GM12878 (cell line): Measurements from ENCODE around the gene GLT1D1. TPM values are rescaled to one million over a fixed set of nuclear protein-coding genes. Genes with fewer than 3 reads are reported as not detected.

ENCODE experiments used
- ATAC-seq: fragments of 200-7000 bp; cut with Tn5 transposase; 3 replicates; pipeline ENCODE4 v1.9.1; 2020; ENCODE audit warnings: mild to moderate bottlenecking, moderate library complexity
- BruUV-seq: library from RNA; stranded (reverse); fragments of 400-500 nt; replicated peaks from 2 replicates; lab custom pipeline; 2021; lab: Mats Ljungman, UMichigan
- CTCF ChIA-PET: fragments of 300-600 bp; sonication (Branson Sonifier 250); formaldehyde crosslinking; extraction: SDS; loops from one replicate; lab custom pipeline; 2021; ENCODE audit warnings: inconsistent platforms; lab: Yijun Ruan, JAX
- POLR2A ChIA-PET: fragments of 350-600 bp; formaldehyde crosslinking; extraction: SDS; loops from one replicate; lab custom pipeline; 2021; ENCODE audit warnings: inconsistent platforms; lab: Charles Lee
- RAD21 ChIA-PET: fragments of 300-600 bp; sonication (Branson Sonifier 250); formaldehyde crosslinking; loops from one replicate; lab custom pipeline; 2023; ENCODE audit warnings: antibody characterized with exemption; ENCODE audit not compliant: unreplicated experiment; lab: Charles Lee
- SMC1A ChIA-PET: fragments of 300-600 bp; sonication (Branson Sonifier 250); formaldehyde crosslinking; loops from one replicate; lab custom pipeline; 2023; ENCODE audit not compliant: unreplicated experiment, uncharacterized antibody; lab: Charles Lee
- DNase-seq: peaks from one replicate; pipeline ENCODE4 v3.0.0-alpha.2; 2011; ENCODE audit warnings: low read depth, low spot score
- FAIRE-seq: peaks from 3 replicates; lab custom pipeline; 2011; peaks lifted over from hg19 to GRCh38; lab: Jason Lieb, UNC
- H2AFZ ChIP-seq: 2 replicates; pipeline ENCODE4 v1.6.0; 2011; ENCODE audit warnings: low read depth, low read length, control low read depth; ENCODE audit not compliant: control insufficient read depth
- H3K27ac ChIP-seq: 2 replicates; pipeline ENCODE4 v1.5.1; 2011; ENCODE audit warnings: control low read depth; ENCODE audit not compliant: control insufficient read depth, insufficient read depth
- H3K27me3 ChIP-seq, 2 experiments: replicated peaks in 1 of 2; 2 replicates each; pipeline versions ENCODE4 v1.6.0 to v1.6.1; 2011; ENCODE audit warnings: low read length in 1 of 2; ENCODE audit not compliant: control insufficient read depth in 2 of 2, insufficient read depth in 2 of 2
- H3K36me3 ChIP-seq, 2 experiments: 2 replicates each; pipeline ENCODE4 v1.5.1; 2011; ENCODE audit warnings: low read length in 1 of 2; ENCODE audit not compliant: control insufficient read depth in 2 of 2, insufficient read depth in 2 of 2
- H3K4me1 ChIP-seq: 2 replicates; pipeline ENCODE4 v1.6.1; 2011; ENCODE audit warnings: mild to moderate bottlenecking, low read length, moderate library complexity, mixed read lengths; ENCODE audit not compliant: control insufficient read depth, insufficient read depth
- H3K4me2 ChIP-seq: 2 replicates; pipeline ENCODE4 v1.6.0; 2011; ENCODE audit warnings: control low read depth; ENCODE audit not compliant: control insufficient read depth, insufficient read depth
- H3K4me3 ChIP-seq: fragments of 200-600 bp; sonication (generic); 2 replicates; pipeline ENCODE4 v1.5.1; 2016
- H3K79me2 ChIP-seq: 2 replicates; pipeline ENCODE4 v1.6.0; 2011; ENCODE audit warnings: low read length; ENCODE audit not compliant: control insufficient read depth, insufficient read depth
- H3K9ac ChIP-seq: 2 replicates; pipeline ENCODE4 v1.8.0; 2011; ENCODE audit warnings: low read length, control low read depth, mixed read lengths; ENCODE audit not compliant: control insufficient read depth, insufficient read depth
- H3K9me3 ChIP-seq: replicated peaks from 3 replicates; pipeline ENCODE4 v1.5.1; 2011; ENCODE audit warnings: mild to moderate bottlenecking, low read length; ENCODE audit not compliant: control insufficient read depth, insufficient read depth
- H4K20me1 ChIP-seq: 2 replicates; pipeline ENCODE4 v1.6.0; 2011; ENCODE audit not compliant: control insufficient read depth, insufficient read depth
- NR2C2 ChIP-seq: IDR thresholded peaks from 2 replicates; pipeline ENCODE4 v1.6.1; 2011; ENCODE audit warnings: borderline replicate concordance, low read depth; ENCODE audit not compliant: control insufficient read depth, insufficient read length
- PML ChIP-seq: IDR thresholded peaks from 2 replicates; pipeline ENCODE4 v1.6.1; 2012; ENCODE audit warnings: low read length, inconsistent platforms
- RFX5 ChIP-seq: IDR thresholded peaks from 2 replicates; pipeline ENCODE4 v1.6.1; 2011; ENCODE audit warnings: low read depth, low read length, improper control_type of control experiment
- WGBS: methylation state at CpG from one replicate; pipeline ENCODE4 v1.1.6; 2016; ENCODE audit warnings: low lambda C conversion rate; ENCODE audit not compliant: insufficient replicate concordance, insufficient coverage; ENCODE audit errors: missing lambda C conversion rate; 5-methylcytosine and 5-hydroxymethylcytosine counted together
- in situ Hi-C: fragments of 300-500 bp; cut with MboI; formaldehyde crosslinking; loops from 9 replicates; pipeline ENCODE4 v1.14.3; 2018; ENCODE audit warnings: mixed read lengths
- intact Hi-C: fragments of 100-400 bp; cut with micrococcal nuclease; formaldehyde crosslinking; loops from one replicate; pipeline ENCODE4 v1.14.2; 2022; ENCODE audit not compliant: unreplicated experiment
- polyA plus RNA-seq, 11 experiments: library from polyadenylated mRNA; depleted of rRNA in 4 of 11; unstranded in 6 of 11; stranded (reverse) in 5 of 11; fragments of >200 nt; fragmentation: Nextera tagmentation in 4 of 11; fragmentation: Illumina TruSeq in 1 of 11; extraction: Ambion mirVana in 4 of 11; extraction: Trizol in 1 of 11; gene quantifications; 1 replicate in 1 of 11; 2 replicates in 10 of 11; pipeline versions ENCODE4 v1.2.1 to v1.2.3, GENCODE V29; 2011 to 2016; ENCODE audit warnings: inconsistent platforms in 2 of 11, missing spikeins in 2 of 11, low read depth in 1 of 11
- total RNA-seq, 4 experiments: library from RNA; depleted of rRNA in 3 of 4; stranded (reverse); fragments of >200 nt in 3 of 4; fragmentation: Illumina TruSeq in 1 of 4; extraction: Trizol in 1 of 4; gene quantifications; 2 replicates each; pipeline versions ENCODE4 v1.2.1 to v1.2.3, GENCODE V29; 2013 to 2021
- TF ChIP-seq, protein P1 (sequence below): IDR thresholded peaks from 2 replicates; pipeline ENCODE4 v1.6.1; 2012; ENCODE audit warnings: low read depth, low read length, improper control_type of control experiment

Gene GLT1D1
- total and polyA plus RNA-seq, 10 of the 15 experiments (the other 5 are each of a cell fraction or from before 2014, with no cell fraction given), result 0.42 to 62.8 (median 3.0) TPM

DNA sequence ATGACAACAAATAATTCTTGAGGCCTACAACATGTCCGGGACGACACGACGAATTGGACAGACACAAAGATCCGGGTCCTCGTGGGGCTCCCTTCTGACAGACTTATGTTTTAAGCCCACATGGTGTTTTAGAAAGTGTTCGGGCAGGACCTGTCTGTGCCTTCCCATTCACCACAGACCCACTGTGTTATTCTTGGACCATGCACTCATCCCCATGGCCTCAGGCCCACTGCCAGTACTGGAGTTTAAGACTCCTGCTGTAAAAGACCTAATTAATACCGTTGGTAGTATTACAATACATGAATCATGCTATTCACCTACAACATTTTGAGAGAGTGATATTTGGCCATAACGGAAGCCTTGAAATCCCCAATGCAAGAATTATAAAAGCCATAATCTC is 49.5 kb upstream of the GLT1D1 start:
- TF ChIP-seq RFX5, result no peak
- intact Hi-C loops, result no loop called here
- in situ Hi-C loops, result no loop called here
- Histone ChIP-seq H4K20me1 (peaks cover 3% of the 10 kb centered on the region; the same call in 1 of the 2 replicates), H3K36me3 (peaks cover 35 to 69% of the 10 kb centered on the region in 2 experiments), H3K27ac (no peak overlapping the region), H3K79me2 (peaks cover 77% of the 10 kb centered on the region), H2AFZ (no peak overlapping the region), H3K4me3 (no peak overlapping the region), H3K4me1 (peaks cover 28% of the 10 kb centered on the region), H3K4me2 (no peak overlapping the region), H3K27me3 (no peaks in the 10 kb centered on the region), H3K9me3 (no peaks in the 10 kb centered on the region; the same call in 2 of the 3 replicates), H3K9ac (no peak overlapping the region)
- ChIA-PET SMC1A (interaction anchor here (1.3 to 1.8 kb wide), 2 partner anchors 21 to 27 kb away, joined by 3 to 7 read pairs; no protein-coding TSS in a partner anchor), POLR2A (no interaction called here), CTCF (interaction anchor here (13.4 kb wide), 1 partner anchor 21 kb away, joined by 105 read pairs; no protein-coding TSS in a partner anchor), RAD21 (interaction anchor here (2.7 kb wide), 1 partner anchor 27 kb away, joined by 10 read pairs; no protein-coding TSS in a partner anchor)
- no peak for FAIRE-seq
- no peak for DNase-seq
- 83% methylated on average over 9 of the region's 9 CpGs for WGBS
- TSS peak; percentile 6 for BruUV-seq
- no peak for ATAC-seq

DNA sequence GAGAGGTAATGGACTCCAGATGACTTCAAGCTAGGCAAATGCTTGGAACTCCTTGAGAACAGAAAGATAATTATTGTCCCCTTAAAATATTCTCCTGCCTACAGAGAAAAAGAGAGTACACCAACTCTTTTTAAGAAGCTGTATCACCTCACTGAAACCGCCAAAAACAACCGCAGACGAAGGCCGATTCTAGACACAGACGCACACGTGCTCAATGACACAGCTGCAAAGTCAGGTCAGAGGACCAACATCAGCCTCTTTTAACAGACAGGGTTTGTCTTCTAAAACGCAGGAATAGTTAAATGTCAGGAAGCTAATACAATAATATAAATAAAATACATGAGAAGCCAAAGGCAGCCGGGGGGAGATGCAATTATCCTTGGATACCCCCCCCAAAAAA is 48.5 kb upstream of the GLT1D1 start:
- 98% methylated on average over 8 of the region's 8 CpGs for WGBS
- Histone ChIP-seq H3K9me3 (no peaks in the 10 kb centered on the region; the same call in 2 of the 3 replicates), H2AFZ (no peak overlapping the region), H3K79me2 (peaks cover 78% of the 10 kb centered on the region), H4K20me1 (peaks cover 3% of the 10 kb centered on the region; the same call in 1 of the 2 replicates), H3K4me2 (no peak overlapping the region), H3K36me3 (peaks cover 30 to 68% of the 10 kb centered on the region in 2 experiments), H3K27me3 (no peaks in the 10 kb centered on the region), H3K9ac (no peak overlapping the region), H3K27ac (0 out of 2 replicates have a peak overlapping the region, but pooled peaks have one; percentile 6), H3K4me1 (peaks cover 28% of the 10 kb centered on the region), H3K4me3 (no peak overlapping the region)
- ChIA-PET CTCF (interaction anchor here (1.8 kb wide), 2 partner anchors 15 to 22 kb away, joined by 7 to 9 read pairs; no protein-coding TSS in a partner anchor), RAD21 (interaction anchor here (1.2 to 2.7 kb wide), 4 partner anchors 8 to 26 kb away, joined by 3 to 12 read pairs (median 6); no protein-coding TSS in a partner anchor), SMC1A (interaction anchor here (0.7 to 2.8 kb wide), 10 partner anchors 8 to 29 kb away, joined by 3 to 16 read pairs (median 6); no protein-coding TSS in a partner anchor), POLR2A (interaction anchor here (0.8 to 12.9 kb wide), 8 partner anchors 9 to 25 kb away, joined by 3 to 253 read pairs (median 5); partner anchors contain the start of gene SLC15A4)
- BruUV-seq, result no TSS peak
- intact Hi-C loops (no loop called here), in situ Hi-C loops (no loop called here)
- no peak for FAIRE-seq
- no peak for DNase-seq
- TF ChIP-seq PML (no peak), NR2C2 (no peak)
- TF ChIP-seq, protein P1, sequence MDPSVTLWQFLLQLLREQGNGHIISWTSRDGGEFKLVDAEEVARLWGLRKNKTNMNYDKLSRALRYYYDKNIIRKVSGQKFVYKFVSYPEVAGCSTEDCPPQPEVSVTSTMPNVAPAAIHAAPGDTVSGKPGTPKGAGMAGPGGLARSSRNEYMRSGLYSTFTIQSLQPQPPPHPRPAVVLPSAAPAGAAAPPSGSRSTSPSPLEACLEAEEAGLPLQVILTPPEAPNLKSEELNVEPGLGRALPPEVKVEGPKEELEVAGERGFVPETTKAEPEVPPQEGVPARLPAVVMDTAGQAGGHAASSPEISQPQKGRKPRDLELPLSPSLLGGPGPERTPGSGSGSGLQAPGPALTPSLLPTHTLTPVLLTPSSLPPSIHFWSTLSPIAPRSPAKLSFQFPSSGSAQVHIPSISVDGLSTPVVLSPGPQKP, result no peak
- ATAC-seq, result no peak
